Neural progenitor cell (in vitro differentiated cells): ENCODE measurements around the gene C2CD3. TPM values are rescaled to one million over a fixed set of nuclear protein-coding genes. Genes with fewer than 3 reads are reported as not detected.
"Not testable (repeated sequence)": the region's sequence is repeated elsewhere in the genome, so short reads cannot be mapped to it uniquely, and the experiment has no call there.

Experiments
- DNase-seq: peaks from one replicate; pipeline ENCODE4 v3.0.0-alpha.2; 2016; ENCODE audit warnings: low spot score
- H2AFZ ChIP-seq: fragments of 200-600 bp; sonication (generic); replicated peaks from 2 replicates; pipeline ENCODE4 v1.6.1; 2016; ENCODE audit warnings: antibody characterized with exemption
- H3F3A ChIP-seq: fragments of 200-600 bp; sonication (generic); 2 replicates; pipeline ENCODE4 v1.6.1; 2016; ENCODE audit warnings: antibody characterized with exemption, low read depth
- H3K27ac ChIP-seq: fragments of 200-600 bp; sonication (generic); 2 replicates; pipeline ENCODE4 v1.5.1; 2016; ENCODE audit warnings: mild to moderate bottlenecking
- H3K27me3 ChIP-seq: fragments of 200-600 bp; sonication (generic); 2 replicates; pipeline ENCODE4 v1.6.1; 2016; ENCODE audit warnings: mild to moderate bottlenecking, moderate library complexity
- H3K36me3 ChIP-seq: fragments of 200-600 bp; sonication (generic); 2 replicates; pipeline ENCODE4 v1.5.1; 2016
- H3K4me1 ChIP-seq: fragments of 200-600 bp; sonication (generic); 2 replicates; pipeline ENCODE4 v1.6.1; 2016; ENCODE audit warnings: mixed run types
- H3K4me2 ChIP-seq: fragments of 200-600 bp; sonication (generic); 2 replicates; pipeline ENCODE4 v1.6.1; 2016
- H3K4me3 ChIP-seq: fragments of 200-600 bp; sonication (generic); 2 replicates; pipeline ENCODE4 v1.5.1; 2016
- H3K79me2 ChIP-seq: fragments of 200-600 bp; sonication (generic); 2 replicates; pipeline ENCODE4 v1.6.1; 2016; ENCODE audit warnings: low read depth
- H3K9ac ChIP-seq: fragments of 200-600 bp; sonication (generic); 2 replicates; pipeline ENCODE4 v1.6.1; 2016
- H3K9me3 ChIP-seq: fragments of 200-600 bp; sonication (generic); 2 replicates; pipeline ENCODE4 v1.5.1; 2016; ENCODE audit warnings: low read depth
- H4K20me1 ChIP-seq: fragments of 200-600 bp; sonication (generic); 2 replicates; pipeline ENCODE4 v1.6.1; 2016; ENCODE audit warnings: low read depth
- H3K27ac Mint-ChIP-seq: 3 replicates; pipeline ENCODE4 v1.8.0; 2021; ENCODE audit warnings: mixed read lengths
- H3K27me3 Mint-ChIP-seq: 2 replicates; pipeline ENCODE4 v1.8.0; 2022; ENCODE audit warnings: low read depth, mild to moderate bottlenecking, inconsistent platforms, moderate library complexity, mixed read lengths; ENCODE audit not compliant: insufficient read depth
- H3K36me3 Mint-ChIP-seq: 3 replicates; pipeline ENCODE4 v1.8.0; 2021; ENCODE audit warnings: mixed read lengths
- H3K4me1 Mint-ChIP-seq: 3 replicates; pipeline ENCODE4 v1.8.0; 2021; ENCODE audit warnings: mixed read lengths
- H3K4me3 Mint-ChIP-seq: 3 replicates; pipeline ENCODE4 v1.8.0; 2021; ENCODE audit warnings: mild to moderate bottlenecking, moderate library complexity, mixed read lengths
- H3K9me3 Mint-ChIP-seq: 3 replicates; pipeline ENCODE4 v1.8.0; 2020; ENCODE audit warnings: mixed read lengths
- EZH2 ChIP-seq: fragments of 200-600 bp; sonication (generic); IDR thresholded peaks from 2 replicates; pipeline ENCODE4 v1.6.1; 2017; ENCODE audit warnings: antibody characterized with exemption, mild to moderate bottlenecking, moderate library complexity
- total RNA-seq: library from RNA; depleted of rRNA; stranded (reverse); fragments of >200 nt; gene quantifications from 2 replicates; pipeline ENCODE4 v1.2.3, GENCODE V29; 2015; ENCODE audit warnings: low replicate concordance
- TF ChIP-seq, protein P1 (sequence below): fragments of 200-600 bp; sonication (generic); IDR thresholded peaks from 2 replicates; pipeline ENCODE4 v1.5.1; 2017; ENCODE audit warnings: antibody characterized with exemption, mild to moderate bottlenecking

The C2CD3 gene
- total RNA-seq, 1 donor from 2014 or later, result 19.6 TPM

GRCh38 chr11:74069146-74070046 is 101.4 kb downstream of the C2CD3 start:
- no peaks in the 10 kb centered on the region for H3F3A ChIP-seq
- H4K20me1 ChIP-seq, result no peaks in the 10 kb centered on the region
- no peaks in the 10 kb centered on the region for H3K4me1 Mint-ChIP-seq
- H3K9me3 ChIP-seq, result no peaks in the 10 kb centered on the region
- H3K27ac Mint-ChIP-seq, result no peak overlapping the region
- no peaks in the 10 kb centered on the region for H3K4me1 ChIP-seq
- H3K27me3 ChIP-seq, result no peaks in the 10 kb centered on the region
- no peak overlapping the region for H3K27ac ChIP-seq
- H3K9me3 Mint-ChIP-seq, result peaks cover 2% of the 10 kb centered on the region
- no peak overlapping the region for H3K4me3 Mint-ChIP-seq
- H3K36me3 ChIP-seq, result no peaks in the 10 kb centered on the region
- no peak for DNase-seq
- H3K36me3 Mint-ChIP-seq, result peaks cover 31% of the 10 kb centered on the region
- no peak overlapping the region for H3K9ac ChIP-seq
- TF ChIP-seq, protein P1, sequence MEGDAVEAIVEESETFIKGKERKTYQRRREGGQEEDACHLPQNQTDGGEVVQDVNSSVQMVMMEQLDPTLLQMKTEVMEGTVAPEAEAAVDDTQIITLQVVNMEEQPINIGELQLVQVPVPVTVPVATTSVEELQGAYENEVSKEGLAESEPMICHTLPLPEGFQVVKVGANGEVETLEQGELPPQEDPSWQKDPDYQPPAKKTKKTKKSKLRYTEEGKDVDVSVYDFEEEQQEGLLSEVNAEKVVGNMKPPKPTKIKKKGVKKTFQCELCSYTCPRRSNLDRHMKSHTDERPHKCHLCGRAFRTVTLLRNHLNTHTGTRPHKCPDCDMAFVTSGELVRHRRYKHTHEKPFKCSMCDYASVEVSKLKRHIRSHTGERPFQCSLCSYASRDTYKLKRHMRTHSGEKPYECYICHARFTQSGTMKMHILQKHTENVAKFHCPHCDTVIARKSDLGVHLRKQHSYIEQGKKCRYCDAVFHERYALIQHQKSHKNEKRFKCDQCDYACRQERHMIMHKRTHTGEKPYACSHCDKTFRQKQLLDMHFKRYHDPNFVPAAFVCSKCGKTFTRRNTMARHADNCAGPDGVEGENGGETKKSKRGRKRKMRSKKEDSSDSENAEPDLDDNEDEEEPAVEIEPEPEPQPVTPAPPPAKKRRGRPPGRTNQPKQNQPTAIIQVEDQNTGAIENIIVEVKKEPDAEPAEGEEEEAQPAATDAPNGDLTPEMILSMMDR, result no peak
- TF ChIP-seq EZH2, result no peak
- H3K4me3 ChIP-seq, result no peak overlapping the region
- no peak overlapping the region for H3K4me2 ChIP-seq
- H3K27me3 Mint-ChIP-seq, result peaks cover 2% of the 10 kb centered on the region
- no peaks in the 10 kb centered on the region for H3K79me2 ChIP-seq
- no peak overlapping the region for H2AFZ ChIP-seq

DNA sequence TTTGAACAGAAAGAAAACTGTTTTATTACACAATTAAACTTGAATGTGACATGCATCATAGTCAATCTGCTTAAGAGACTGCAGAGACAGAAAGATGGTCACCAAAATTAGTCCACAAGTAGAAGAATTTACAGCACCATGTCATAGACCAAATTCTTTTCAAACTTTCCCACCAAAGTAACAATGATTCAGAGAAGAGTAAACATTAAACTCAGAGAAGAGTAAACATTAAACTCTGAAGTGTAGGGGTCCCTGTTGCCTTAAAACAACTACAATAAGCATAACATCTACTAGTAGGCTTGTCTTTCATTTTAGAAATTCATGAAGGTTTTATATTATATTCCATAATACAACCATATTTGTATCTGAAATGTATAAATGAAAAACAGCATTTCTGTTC is 104.1 kb downstream of the C2CD3 start:
- not testable (repeated sequence) for H3F3A ChIP-seq, H3K27ac ChIP-seq, H3K27ac Mint-ChIP-seq, H3K4me3 Mint-ChIP-seq, H3K4me1 ChIP-seq, H3K79me2 ChIP-seq, H3K4me2 ChIP-seq, H3K9me3 ChIP-seq, H3K4me1 Mint-ChIP-seq, H3K27me3 ChIP-seq, DNase-seq, H4K20me1 ChIP-seq, H2AFZ ChIP-seq, H3K27me3 Mint-ChIP-seq, H3K4me3 ChIP-seq, H3K9me3 Mint-ChIP-seq, H3K36me3 ChIP-seq, H3K9ac ChIP-seq
- H3K36me3 Mint-ChIP-seq, result peaks cover 32% of the 10 kb centered on the region

DNA sequence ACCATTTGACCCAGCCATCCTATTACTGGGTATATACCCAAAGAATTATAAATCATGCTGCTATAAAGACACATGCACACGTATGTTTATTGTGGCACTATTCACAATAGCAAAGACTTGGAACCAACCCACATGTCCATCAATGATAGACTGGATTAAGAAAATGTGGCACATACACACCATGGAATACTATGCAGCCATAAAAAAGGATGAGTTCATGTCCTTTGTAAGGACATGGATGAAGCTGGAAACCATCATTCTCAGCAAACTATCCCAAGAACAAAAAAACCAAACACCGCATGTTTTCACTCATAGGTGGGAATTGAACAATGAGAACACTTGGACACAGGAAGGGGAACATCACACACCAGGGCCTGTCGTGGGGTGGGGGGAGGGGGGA is 105.3 kb downstream of the C2CD3 start:
- not testable (repeated sequence) for H3K36me3 ChIP-seq, H3K9ac ChIP-seq, DNase-seq, H3K4me1 Mint-ChIP-seq, H3K27ac Mint-ChIP-seq, H3K4me2 ChIP-seq, H3K9me3 Mint-ChIP-seq, H4K20me1 ChIP-seq, H2AFZ ChIP-seq, H3K4me3 ChIP-seq, H3K9me3 ChIP-seq, H3K4me1 ChIP-seq, H3F3A ChIP-seq, H3K27me3 ChIP-seq, H3K27me3 Mint-ChIP-seq, H3K4me3 Mint-ChIP-seq, H3K27ac ChIP-seq, H3K79me2 ChIP-seq
- H3K36me3 Mint-ChIP-seq, result peaks cover 36% of the 10 kb centered on the region

DNA sequence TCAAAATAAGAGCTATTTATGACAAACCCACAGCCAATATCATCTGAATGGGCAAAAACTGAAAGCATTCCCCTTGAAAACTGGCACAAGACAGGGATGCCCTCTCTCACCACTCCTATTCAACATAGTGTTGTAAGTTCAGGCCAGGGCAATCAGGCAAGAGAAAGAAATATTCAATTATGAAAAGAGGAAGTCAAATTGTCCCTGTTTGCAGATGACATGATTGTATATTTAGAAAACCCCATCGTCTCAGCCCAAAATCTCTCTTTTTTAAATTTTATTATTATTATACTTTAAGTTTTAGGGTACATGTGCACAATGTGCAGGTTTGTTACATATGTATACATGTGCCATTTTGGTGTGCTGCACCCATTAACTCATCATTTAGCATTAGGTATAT is 107.2 kb downstream of the C2CD3 start:
- H3K79me2 ChIP-seq, H3K9me3 ChIP-seq, H3K4me1 Mint-ChIP-seq, H3K27me3 Mint-ChIP-seq, H4K20me1 ChIP-seq, H3K4me1 ChIP-seq, H3K4me3 Mint-ChIP-seq, H3K4me3 ChIP-seq, H3K9ac ChIP-seq, H3K27me3 ChIP-seq, H3K27ac ChIP-seq, H2AFZ ChIP-seq, H3F3A ChIP-seq, H3K27ac Mint-ChIP-seq, H3K9me3 Mint-ChIP-seq, H3K4me2 ChIP-seq, H3K36me3 ChIP-seq, DNase-seq: not testable (repeated sequence)
- H3K36me3 Mint-ChIP-seq, result peaks cover 37% of the 10 kb centered on the region

DNA sequence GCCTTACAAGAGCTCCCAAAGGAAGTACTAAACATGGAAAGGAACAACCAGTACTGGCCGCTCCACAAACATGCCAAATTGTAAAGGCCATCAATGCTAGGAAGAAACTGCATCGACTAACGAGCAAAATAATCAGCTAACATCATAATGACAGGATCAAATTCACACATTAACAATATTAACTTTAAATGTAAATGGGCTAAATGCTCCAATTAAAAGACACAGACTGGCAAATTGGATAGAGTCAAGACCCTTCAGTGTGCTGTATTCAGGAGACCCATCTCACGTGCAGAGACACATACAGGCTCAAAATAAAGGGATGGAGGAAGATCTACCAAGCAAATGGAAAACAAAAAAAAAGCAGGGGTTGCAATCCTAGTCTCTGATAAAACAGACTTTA is 109.2 kb downstream of the C2CD3 start:
- not testable (repeated sequence) for H3K4me3 Mint-ChIP-seq
- H3K36me3 Mint-ChIP-seq, result peaks cover 35% of the 10 kb centered on the region

More for the DNA sequence above, 109.2 kb downstream of the C2CD3 start:
- not testable (repeated sequence) for H3K4me1 Mint-ChIP-seq, H3K4me1 ChIP-seq, H3K9me3 ChIP-seq, H3K27me3 Mint-ChIP-seq, H3K36me3 ChIP-seq, H3K27ac ChIP-seq, H4K20me1 ChIP-seq, H2AFZ ChIP-seq, H3K4me3 ChIP-seq, DNase-seq, H3K4me2 ChIP-seq, H3K9me3 Mint-ChIP-seq, H3K79me2 ChIP-seq, H3K27me3 ChIP-seq, H3K9ac ChIP-seq, H3K27ac Mint-ChIP-seq, H3F3A ChIP-seq
